Measurements from ENCODE around the gene SBNO2. TPM values are rescaled to one million over a fixed set of nuclear protein-coding genes. Genes with fewer than 3 reads are reported as not detected.

SBNO2 gene
- total and polyA plus RNA-seq, 12 donors, result 12.6 to 61.3 (median 16.1) TPM

DNA sequence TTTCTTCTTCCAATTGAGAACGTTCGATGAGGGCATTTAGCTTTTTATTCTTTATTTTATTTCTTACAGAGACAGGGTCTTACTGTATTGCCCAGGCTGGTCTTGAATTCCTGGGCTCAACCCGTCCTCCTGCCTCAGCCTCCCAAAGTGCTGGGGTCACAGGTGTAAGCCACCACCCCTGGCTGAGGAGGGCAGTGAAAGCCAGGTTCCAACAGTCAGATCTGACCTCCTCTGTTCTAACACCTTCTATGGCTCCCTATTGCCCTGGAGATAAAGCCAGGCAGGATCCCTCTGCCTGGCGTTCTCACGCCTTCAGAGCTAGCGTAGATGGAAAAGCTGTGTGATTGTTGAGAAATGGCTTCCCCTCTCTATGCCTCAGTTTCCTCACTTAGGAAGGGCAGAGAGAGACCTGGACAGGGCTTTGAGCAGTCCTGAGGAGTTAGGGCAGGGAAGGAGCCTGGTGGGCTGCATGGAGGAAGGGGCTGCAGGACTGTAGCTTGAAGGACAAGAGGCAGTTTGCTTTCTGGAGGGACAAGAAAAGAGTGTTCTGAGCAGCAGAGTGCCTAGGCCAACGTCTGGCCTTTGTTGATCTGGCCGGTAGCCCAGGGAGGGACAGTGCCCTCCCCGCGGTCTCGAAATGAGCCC, 101.6 kb downstream of the SBNO2 start:
- Histone ChIP-seq H3K27me3 (peaks cover 26 to 56% (median 45%) of the 10 kb centered on the region in 7 donors), H3K9me3 (no peaks in the 10 kb centered on the region), H3K4me1 (peaks cover under 1 to 78% (median 15%) of the 10 kb centered on the region in 9 donors), H3K27ac (no peak overlapping the region), H3K4me3 (no peak overlapping the region), H3K36me3 (peaks cover 0 to 48% (median 0%) of the 10 kb centered on the region in 9 donors)
- WGBS, 2 donors, result 85 to 87% methylated on average over 11 of the region's 11 CpGs
- ATAC-seq (no peak), DNase-seq (no peak)
- intact Hi-C loops (cut with DNase I), result no loop called here
- no peak for TF ChIP-seq CTCF (IDR thresholded peaks at IDR 0.05)

- intact Hi-C loops (cut with DNase I), result no loop called here
- H3K36me3 ChIP-seq, result peaks cover 0 to 48% (median 0%) of the 10 kb centered on the region in 9 donors
- DNase-seq (no peak), ATAC-seq (no peak)
- H3K4me3 ChIP-seq, result no peak overlapping the region
- no peak for TF ChIP-seq CTCF (IDR thresholded peaks at IDR 0.05)
- H3K9me3 ChIP-seq, result no peaks in the 10 kb centered on the region
- peaks cover 34 to 70% (median 59%) of the 10 kb centered on the region in 7 donors for H3K27me3 ChIP-seq
- 8 to 9% methylated on average over 84 to 99 of the region's 99 CpGs for WGBS, 2 donors
- H3K27ac ChIP-seq, result no peak overlapping the region
- peaks cover 8 to 72% (median 25%) of the 10 kb centered on the region in 9 donors for H3K4me1 ChIP-seq
Observed at GRCh38 chr19:1070931-1071791, 102.9 kb downstream of the SBNO2 start.

DNA sequence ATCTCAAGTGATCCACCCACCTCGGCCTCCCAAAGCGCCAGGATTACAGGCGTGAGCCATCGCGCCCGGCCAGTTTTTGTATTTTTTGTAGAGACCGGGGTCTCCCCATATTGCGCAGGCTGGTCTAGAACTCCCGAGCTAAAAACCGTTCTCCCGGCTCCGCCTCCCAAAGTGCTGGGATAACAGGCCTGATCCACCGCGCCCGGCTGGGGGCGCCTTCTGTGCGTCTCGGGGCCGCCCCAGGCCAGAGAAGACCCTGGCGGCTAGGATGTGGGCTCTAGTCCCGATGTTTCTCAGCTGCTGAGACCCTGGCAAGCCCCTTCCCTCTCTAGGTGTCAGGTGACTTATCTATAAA, 103.5 kb downstream of the SBNO2 start:
- intact Hi-C loops (cut with DNase I), result no loop called here
- Histone ChIP-seq H3K4me3 (no peak overlapping the region), H3K4me1 (peaks cover 9 to 72% (median 27%) of the 10 kb centered on the region in 9 donors), H3K9me3 (no peaks in the 10 kb centered on the region), H3K27me3 (peaks cover 34 to 76% (median 65%) of the 10 kb centered on the region in 7 donors), H3K27ac (no peak overlapping the region), H3K36me3 (peaks cover 0 to 43% (median 0%) of the 10 kb centered on the region in 9 donors)
- 13 to 16% methylated on average over 21 of the region's 21 CpGs for WGBS, 2 donors
- DNase-seq (no peak), ATAC-seq (no peak)
- no peak for TF ChIP-seq CTCF (IDR thresholded peaks at IDR 0.05)

DNA sequence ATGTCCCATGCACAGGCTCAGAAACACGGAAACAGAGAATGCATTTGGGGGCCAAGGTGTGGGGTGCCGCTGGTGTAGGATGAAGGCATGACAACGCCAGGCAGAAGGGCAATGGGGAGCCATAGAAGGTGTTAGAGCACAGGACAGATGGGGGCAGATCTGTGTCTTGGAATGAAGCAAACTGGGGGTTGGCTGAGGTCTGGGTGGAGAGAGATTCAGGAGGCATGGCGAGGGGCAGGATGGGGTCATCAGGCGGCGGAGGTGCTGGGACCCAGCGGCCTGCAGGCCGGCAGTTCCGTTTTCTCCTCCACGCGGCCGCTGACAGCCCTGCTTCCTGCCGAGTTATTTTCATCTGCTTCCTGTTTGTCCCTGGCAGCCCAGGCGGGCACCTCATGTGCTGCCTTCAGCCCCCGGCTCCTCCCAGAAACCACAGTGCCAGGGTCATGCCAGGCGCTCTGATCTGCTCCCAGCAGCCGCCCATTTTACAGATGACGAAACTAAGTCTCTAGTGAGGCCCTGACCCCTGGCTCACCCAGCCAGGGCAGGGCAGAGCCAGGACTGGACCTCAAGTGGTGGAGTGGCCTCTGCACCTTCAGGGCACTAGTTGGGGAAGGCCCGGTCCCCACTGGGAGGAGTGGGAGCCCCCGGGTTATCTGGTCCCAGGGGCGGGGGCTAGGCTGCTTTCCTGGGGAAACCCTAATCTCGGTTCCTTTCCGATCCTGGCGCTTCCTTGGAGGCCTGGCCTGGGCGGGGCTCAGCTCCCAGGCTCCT, 104.9 kb downstream of the SBNO2 start:
- Histone ChIP-seq H3K27me3 (peaks cover 34 to 83% (median 71%) of the 10 kb centered on the region in 7 donors), H3K36me3 (peaks cover 0 to 33% (median 0%) of the 10 kb centered on the region in 9 donors), H3K27ac (peak overlapping the region in 4 of 10 donors; percentile 15 to 96 (median 54)), H3K4me3 (peak overlapping the region in 6 of 10 donors; percentile 4 to 76 (median 46)), H3K4me1 (peaks cover 11 to 74% (median 37%) of the 10 kb centered on the region in 9 donors), H3K9me3 (no peaks in the 10 kb centered on the region)
- DNase-seq (peak; percentile 50 to 72), ATAC-seq (peak in 7 of 8 donors; percentile 16 to 68 (median 48))
- intact Hi-C loops (cut with DNase I), result no loop called here
- WGBS, 2 donors, result 42 to 48% methylated on average over 24 to 25 of the region's 25 CpGs
- no peak for TF ChIP-seq CTCF (IDR thresholded peaks at IDR 0.05)

Measured in heart right ventricle (tissue), 16 donors.